ENCODE measurements around the gene LGALS7B.
"Not testable (repeated sequence)": the region's sequence is repeated elsewhere in the genome, so short reads cannot be mapped to it uniquely, and the experiment has no call there.

LGALS7B gene

GRCh38 chr19:38782212-38782611 lies 6.8 kb upstream of the LGALS7B start:
- H3K27me3 ChIP-seq (ENCODE audit: control insufficient read depth in 5 of 5, insufficient read depth in 4 of 5, low read length in 5 of 5); H3K36me3 ChIP-seq (ENCODE audit: control insufficient read depth in 5 of 5, insufficient read depth in 5 of 5, low read length in 5 of 5); H3K9ac ChIP-seq (ENCODE audit: low read length in 5 of 5); H3K9me3 ChIP-seq (ENCODE audit: control insufficient read depth in 5 of 5, low read length in 5 of 5); H3K4me3 ChIP-seq (ENCODE audit: low read depth in 1 of 5, low read length in 5 of 5); H3K27ac ChIP-seq (ENCODE audit: low read depth, low read length); H3K4me1 ChIP-seq (ENCODE audit: control insufficient read depth in 5 of 5, insufficient read depth in 5 of 5, low read length in 5 of 5): not testable (repeated sequence)

DNA sequence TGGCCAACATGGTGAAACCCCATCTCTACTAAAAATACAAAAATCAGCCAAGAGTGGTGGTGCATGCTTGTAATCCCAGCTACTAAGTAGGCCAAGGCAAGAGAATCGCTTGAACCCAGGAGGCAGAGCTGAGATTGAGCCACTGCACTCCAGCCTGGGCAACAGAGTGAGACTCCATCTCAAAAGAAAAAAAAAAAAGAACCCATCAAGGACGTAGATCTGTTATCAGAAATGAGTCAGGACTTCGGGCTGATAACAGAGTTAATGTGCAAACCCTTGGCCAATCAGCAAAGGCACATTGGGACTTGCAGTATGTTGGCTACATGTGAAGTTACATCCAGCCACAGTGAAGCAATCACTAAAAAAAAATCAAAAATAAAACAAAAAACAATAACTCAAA lies 4.8 kb upstream of the LGALS7B start:
- H3K27me3 ChIP-seq (ENCODE audit: control insufficient read depth in 5 of 5, insufficient read depth in 4 of 5, low read length in 5 of 5) = peaks cover 0 to 3% (median 0%) of the 10 kb centered on the region in 5 donors
- H3K9me3 ChIP-seq (ENCODE audit: control insufficient read depth in 5 of 5, low read length in 5 of 5) = no peaks in the 10 kb centered on the region
- no peaks in the 10 kb centered on the region for H3K4me1 ChIP-seq (ENCODE audit: control insufficient read depth in 5 of 5, insufficient read depth in 5 of 5, low read length in 5 of 5)
- H3K4me3 ChIP-seq (ENCODE audit: low read depth in 1 of 5, low read length in 5 of 5) = no peak overlapping the region
- H3K36me3 ChIP-seq (ENCODE audit: control insufficient read depth in 5 of 5, insufficient read depth in 5 of 5, low read length in 5 of 5) = no peaks in the 10 kb centered on the region
- H3K27ac ChIP-seq (ENCODE audit: low read depth, low read length) = no peak overlapping the region
- no peak overlapping the region for H3K9ac ChIP-seq (ENCODE audit: low read length in 5 of 5)

DNA sequence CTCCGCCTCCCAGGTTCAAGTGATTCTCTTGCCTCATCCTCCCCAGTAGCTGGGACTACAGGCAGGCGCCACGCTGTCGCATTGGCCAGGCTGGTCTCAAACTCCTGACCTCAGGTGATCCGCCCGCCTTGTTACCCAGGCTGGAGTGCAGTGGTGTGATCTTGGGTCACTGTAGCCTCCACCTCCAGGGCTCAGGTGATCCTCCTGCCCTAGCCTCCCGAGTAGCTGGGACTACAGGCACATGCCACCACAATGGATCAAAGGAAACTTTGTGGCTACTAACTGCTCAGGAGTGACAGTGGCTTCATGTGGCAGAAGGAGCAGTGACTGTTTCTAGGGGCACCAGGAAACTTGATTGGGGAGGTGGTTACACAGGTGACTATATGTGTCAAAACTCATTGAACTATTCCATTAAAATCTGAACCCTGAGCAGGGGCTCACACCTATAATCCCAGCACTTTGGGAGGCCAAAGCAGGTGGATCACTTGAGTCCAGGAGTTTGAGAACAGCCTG lies 3.8 kb upstream of the LGALS7B start:
- Histone ChIP-seq H3K27ac (ENCODE audit: low read depth, low read length) (no peak overlapping the region), H3K4me1 (ENCODE audit: control insufficient read depth in 5 of 5, insufficient read depth in 5 of 5, low read length in 5 of 5) (no peaks in the 10 kb centered on the region), H3K9me3 (ENCODE audit: control insufficient read depth in 5 of 5, low read length in 5 of 5) (no peaks in the 10 kb centered on the region), H3K36me3 (ENCODE audit: control insufficient read depth in 5 of 5, insufficient read depth in 5 of 5, low read length in 5 of 5) (no peaks in the 10 kb centered on the region), H3K9ac (ENCODE audit: low read length in 5 of 5) (no peak overlapping the region), H3K4me3 (ENCODE audit: low read depth in 1 of 5, low read length in 5 of 5) (no peak overlapping the region), H3K27me3 (ENCODE audit: control insufficient read depth in 5 of 5, insufficient read depth in 4 of 5, low read length in 5 of 5) (peaks cover 0 to 3% (median 0%) of the 10 kb centered on the region in 5 donors)

DNA sequence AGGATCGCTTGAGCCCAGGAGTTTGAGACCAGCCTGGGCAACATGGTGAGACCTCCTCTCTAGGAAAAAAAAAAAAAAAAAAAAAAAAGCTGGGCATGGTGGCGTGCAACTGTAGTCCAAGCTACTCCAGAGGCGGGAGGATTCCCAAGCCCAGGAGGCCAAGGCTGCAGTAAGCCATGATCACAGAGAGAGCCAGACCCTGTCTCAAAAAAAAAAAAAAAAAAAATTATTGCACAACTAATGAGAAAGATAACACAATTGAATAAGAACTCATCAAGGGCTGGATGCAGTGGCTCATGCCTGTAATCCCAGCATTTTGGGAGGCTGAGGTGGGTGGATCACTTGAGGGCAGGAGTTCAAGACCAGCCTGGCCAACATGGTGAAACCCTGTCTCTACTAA lies 2.9 kb upstream of the LGALS7B start:
- H3K9ac ChIP-seq (ENCODE audit: low read length in 5 of 5); H3K9me3 ChIP-seq (ENCODE audit: control insufficient read depth in 5 of 5, low read length in 5 of 5); H3K27me3 ChIP-seq (ENCODE audit: control insufficient read depth in 5 of 5, insufficient read depth in 4 of 5, low read length in 5 of 5); H3K27ac ChIP-seq (ENCODE audit: low read depth, low read length); H3K4me1 ChIP-seq (ENCODE audit: control insufficient read depth in 5 of 5, insufficient read depth in 5 of 5, low read length in 5 of 5); H3K36me3 ChIP-seq (ENCODE audit: control insufficient read depth in 5 of 5, insufficient read depth in 5 of 5, low read length in 5 of 5); H3K4me3 ChIP-seq (ENCODE audit: low read depth in 1 of 5, low read length in 5 of 5): not testable (repeated sequence)

DNA sequence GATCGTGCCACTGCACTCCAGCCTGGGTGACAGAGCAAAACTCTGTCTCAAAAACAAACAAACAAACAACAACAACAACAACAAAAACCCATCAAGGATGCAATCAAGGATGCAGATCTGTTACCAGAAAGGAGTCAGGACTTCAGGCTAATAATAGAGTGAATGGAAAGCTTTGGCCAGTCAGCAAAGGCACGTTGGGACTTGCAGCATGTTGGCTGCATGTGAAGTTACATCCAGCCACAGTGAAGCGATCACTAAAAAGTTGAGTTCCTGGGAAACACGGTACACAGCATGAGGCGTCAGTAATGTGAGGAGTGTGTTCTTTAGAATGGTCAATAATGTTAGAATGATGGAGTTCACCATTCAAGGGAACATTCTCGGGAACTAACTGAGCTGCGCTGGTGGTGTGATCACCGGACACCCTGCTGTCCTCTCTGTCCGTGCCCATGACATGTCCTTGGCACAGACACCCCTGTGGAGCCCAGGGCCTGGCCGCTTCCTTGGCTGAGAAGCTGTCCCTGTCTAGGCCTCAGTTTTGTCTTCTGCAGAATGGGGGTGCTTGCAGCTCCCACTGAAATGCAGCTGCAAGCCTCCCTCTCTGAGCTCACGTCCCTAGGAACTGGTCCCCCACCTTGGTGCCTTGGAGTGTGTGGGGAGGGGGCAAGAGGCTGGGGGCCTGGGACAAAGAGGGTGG lies 2.3 kb upstream of the LGALS7B start:
- no peaks in the 10 kb centered on the region for H3K9me3 ChIP-seq (ENCODE audit: control insufficient read depth in 5 of 5, low read length in 5 of 5)
- H3K36me3 ChIP-seq (ENCODE audit: control insufficient read depth in 5 of 5, insufficient read depth in 5 of 5, low read length in 5 of 5) = no peaks in the 10 kb centered on the region
- H3K4me3 ChIP-seq (ENCODE audit: low read depth in 1 of 5, low read length in 5 of 5) = no peak overlapping the region
- H3K4me1 ChIP-seq (ENCODE audit: control insufficient read depth in 5 of 5, insufficient read depth in 5 of 5, low read length in 5 of 5) = no peaks in the 10 kb centered on the region
- H3K9ac ChIP-seq (ENCODE audit: low read length in 5 of 5) = no peak overlapping the region
- no peak overlapping the region for H3K27ac ChIP-seq (ENCODE audit: low read depth, low read length)
- peaks cover 0 to 1% (median 0%) of the 10 kb centered on the region in 5 donors for H3K27me3 ChIP-seq (ENCODE audit: control insufficient read depth in 5 of 5, insufficient read depth in 4 of 5, low read length in 5 of 5)

DNA sequence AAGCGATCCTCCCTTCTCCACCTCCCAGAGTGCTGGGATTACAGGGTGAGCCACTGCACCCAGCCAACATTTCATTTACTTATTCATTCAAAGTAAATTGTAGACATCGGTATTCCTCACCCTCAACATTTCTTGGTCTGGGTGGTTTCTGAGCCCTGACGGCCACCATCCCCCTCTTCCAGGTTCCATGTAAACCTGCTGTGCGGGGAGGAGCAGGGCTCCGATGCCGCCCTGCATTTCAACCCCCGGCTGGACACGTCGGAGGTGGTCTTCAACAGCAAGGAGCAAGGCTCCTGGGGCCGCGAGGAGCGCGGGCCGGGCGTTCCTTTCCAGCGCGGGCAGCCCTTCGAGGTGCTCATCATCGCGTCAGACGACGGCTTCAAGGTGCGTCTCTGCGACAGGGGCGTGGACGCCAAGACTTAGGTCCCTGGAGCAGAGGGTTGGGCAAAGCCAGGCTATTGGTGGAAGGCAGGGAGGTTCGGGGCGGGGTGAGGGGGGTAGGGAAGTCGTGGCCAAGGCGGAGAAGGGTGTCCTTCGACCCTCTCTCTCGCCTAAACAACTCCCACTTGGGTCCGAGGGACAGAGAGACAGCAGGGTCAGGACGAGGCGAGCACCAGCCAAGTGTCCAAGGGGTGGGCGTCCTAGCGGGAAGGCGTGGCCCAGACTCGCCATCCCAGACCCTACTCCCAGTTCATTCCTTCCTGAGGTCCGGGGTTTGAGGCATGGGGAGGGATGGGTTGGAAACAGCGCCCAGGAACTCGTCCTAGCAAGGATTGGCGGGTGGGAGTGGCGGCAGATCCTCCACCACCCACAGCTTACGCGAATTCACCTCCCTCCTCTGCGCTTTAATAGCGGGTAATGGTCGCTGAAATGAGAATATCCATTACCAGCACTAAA lies 1.8 kb downstream of the LGALS7B start:
- H3K4me3 ChIP-seq (ENCODE audit: low read depth in 1 of 5, low read length in 5 of 5) = peak overlapping the region in 3 of 5 donors; percentile 42 to 47 (median 44)

DNA sequence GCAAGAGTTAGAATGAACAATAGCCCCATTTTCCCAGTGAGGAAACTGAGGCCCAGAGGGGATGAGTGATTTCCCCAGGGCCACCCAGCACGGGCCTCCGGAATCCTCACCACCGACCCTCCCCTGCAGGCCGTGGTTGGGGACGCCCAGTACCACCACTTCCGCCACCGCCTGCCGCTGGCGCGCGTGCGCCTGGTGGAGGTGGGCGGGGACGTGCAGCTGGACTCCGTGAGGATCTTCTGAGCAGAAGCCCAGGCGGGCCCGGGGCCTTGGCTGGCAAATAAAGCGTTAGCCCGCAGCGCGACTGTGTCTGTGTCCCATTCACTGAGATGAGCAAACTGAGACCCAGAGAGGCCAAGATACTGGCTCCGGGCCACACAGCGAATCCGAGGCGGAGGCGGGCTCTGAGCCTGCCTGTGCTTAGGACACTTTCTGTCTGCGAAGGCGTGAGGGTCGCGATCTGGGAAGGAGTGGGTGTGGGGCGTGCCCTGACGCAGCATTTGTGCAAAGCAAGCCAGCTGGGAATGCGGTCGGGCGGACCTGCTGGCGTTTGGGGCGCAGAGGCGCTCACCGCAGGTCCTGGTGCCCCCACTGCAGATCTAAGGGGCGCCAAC lies 2.6 kb downstream of the LGALS7B start:
- not testable (repeated sequence) for H3K27me3 ChIP-seq (ENCODE audit: control insufficient read depth in 5 of 5, insufficient read depth in 4 of 5, low read length in 5 of 5); H3K27ac ChIP-seq (ENCODE audit: low read depth, low read length); H3K9ac ChIP-seq (ENCODE audit: low read length in 5 of 5); H3K36me3 ChIP-seq (ENCODE audit: control insufficient read depth in 5 of 5, insufficient read depth in 5 of 5, low read length in 5 of 5); H3K4me1 ChIP-seq (ENCODE audit: control insufficient read depth in 5 of 5, insufficient read depth in 5 of 5, low read length in 5 of 5); H3K9me3 ChIP-seq (ENCODE audit: control insufficient read depth in 5 of 5, low read length in 5 of 5)
- H3K4me3 ChIP-seq (ENCODE audit: low read depth in 1 of 5, low read length in 5 of 5) = peak overlapping the region in 3 of 5 donors; percentile 42 to 47 (median 44)

More for the DNA sequence above, 1.8 kb downstream of the LGALS7B start:
- not testable (repeated sequence) for H3K36me3 ChIP-seq (ENCODE audit: control insufficient read depth in 5 of 5, insufficient read depth in 5 of 5, low read length in 5 of 5); H3K4me1 ChIP-seq (ENCODE audit: control insufficient read depth in 5 of 5, insufficient read depth in 5 of 5, low read length in 5 of 5); H3K27me3 ChIP-seq (ENCODE audit: control insufficient read depth in 5 of 5, insufficient read depth in 4 of 5, low read length in 5 of 5); H3K27ac ChIP-seq (ENCODE audit: low read depth, low read length); H3K9ac ChIP-seq (ENCODE audit: low read length in 5 of 5); H3K9me3 ChIP-seq (ENCODE audit: control insufficient read depth in 5 of 5, low read length in 5 of 5)

- H3K4me1 ChIP-seq (ENCODE audit: control insufficient read depth in 5 of 5, insufficient read depth in 5 of 5, low read length in 5 of 5) = peaks cover 0 to 8% (median 6%) of the 10 kb centered on the region in 5 donors
- H3K27ac ChIP-seq (ENCODE audit: low read depth, low read length) = no peak overlapping the region
- no peaks in the 10 kb centered on the region for H3K9me3 ChIP-seq (ENCODE audit: control insufficient read depth in 5 of 5, low read length in 5 of 5)
- peak overlapping the region in 4 of 5 donors; percentile 17 to 59 (median 43) for H3K4me3 ChIP-seq (ENCODE audit: low read depth in 1 of 5, low read length in 5 of 5)
- peak overlapping the region in 1 of 5 donors; percentile 45 for H3K9ac ChIP-seq (ENCODE audit: low read length in 5 of 5)
- no peaks in the 10 kb centered on the region for H3K27me3 ChIP-seq (ENCODE audit: control insufficient read depth in 5 of 5, insufficient read depth in 4 of 5, low read length in 5 of 5)
- no peaks in the 10 kb centered on the region for H3K36me3 ChIP-seq (ENCODE audit: control insufficient read depth in 5 of 5, insufficient read depth in 5 of 5, low read length in 5 of 5)
Measured at GRCh38 chr19:38792250-38793111, 3.5 kb downstream of the LGALS7B start.

DNA sequence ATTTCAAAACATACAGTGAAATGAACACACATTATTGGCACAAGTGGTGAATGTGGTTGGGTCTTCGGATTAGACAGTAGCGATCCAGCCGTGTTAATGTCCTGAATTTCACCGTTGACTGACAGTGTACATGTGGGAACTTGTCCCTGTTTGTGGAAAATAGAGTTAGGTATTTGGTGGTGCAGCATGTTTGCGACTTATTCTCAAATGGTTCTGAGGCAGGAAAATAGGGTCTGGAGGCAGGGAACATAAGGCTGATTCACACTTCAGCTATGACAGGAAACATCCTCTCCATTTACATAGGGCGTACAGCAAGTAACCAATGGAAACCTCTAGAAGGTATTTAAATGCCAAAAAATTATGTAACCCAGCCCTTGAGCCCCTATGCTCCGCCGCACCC lies 4.2 kb downstream of the LGALS7B start:
- Histone ChIP-seq H3K4me1 (ENCODE audit: control insufficient read depth in 5 of 5, insufficient read depth in 5 of 5, low read length in 5 of 5) (peaks cover 0 to 8% (median 6%) of the 10 kb centered on the region in 5 donors), H3K9me3 (ENCODE audit: control insufficient read depth in 5 of 5, low read length in 5 of 5) (no peaks in the 10 kb centered on the region), H3K9ac (ENCODE audit: low read length in 5 of 5) (no peak overlapping the region), H3K27ac (ENCODE audit: low read depth, low read length) (no peak overlapping the region), H3K36me3 (ENCODE audit: control insufficient read depth in 5 of 5, insufficient read depth in 5 of 5, low read length in 5 of 5) (no peaks in the 10 kb centered on the region), H3K4me3 (ENCODE audit: low read depth in 1 of 5, low read length in 5 of 5) (no peak overlapping the region), H3K27me3 (ENCODE audit: control insufficient read depth in 5 of 5, insufficient read depth in 4 of 5, low read length in 5 of 5) (no peaks in the 10 kb centered on the region)
